NCI-H187 treated with DMSO at 0.1 percent for 48 hours (cell line): ENCODE measurements around the gene CXCR2.
"Not testable (repeated sequence)": the region's sequence is repeated elsewhere in the genome, so short reads cannot be mapped to it uniquely, and the experiment has no call there.

Experiments
- DNase-seq: peaks from one replicate; lab custom pipeline; 2025; lab: John Stamatoyannopoulos, UW

CXCR2 gene

DNA sequence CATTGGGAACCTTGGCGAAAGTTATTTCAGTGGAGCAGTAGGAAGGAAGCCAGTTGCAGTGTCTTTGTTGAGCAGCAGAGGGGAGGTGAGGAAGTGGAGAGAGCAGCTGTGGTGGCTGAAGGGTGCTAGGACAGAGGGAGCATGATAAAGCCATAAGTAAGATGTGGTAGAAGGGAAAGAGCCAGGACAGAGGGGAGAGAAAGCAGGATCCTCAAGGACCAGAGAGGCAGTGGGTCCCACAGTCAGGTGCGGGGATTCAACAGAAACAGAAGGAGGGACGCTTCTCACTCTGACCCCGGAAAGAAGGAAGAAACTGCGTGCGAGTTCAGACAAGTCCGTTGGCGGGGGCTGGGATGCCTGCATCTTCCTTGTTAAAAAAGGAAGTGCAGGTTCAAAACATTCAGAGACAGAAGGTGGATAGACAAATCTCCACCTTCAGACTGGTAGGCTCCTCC, at the start of gene CXCR2:
CXCR2 (plus strand) TSS at position 403 of the 455 bp plus-strand sequence. CDS start 8,774 bp downstream, outside the sequence.
- DNase-seq: no peak

DNA sequence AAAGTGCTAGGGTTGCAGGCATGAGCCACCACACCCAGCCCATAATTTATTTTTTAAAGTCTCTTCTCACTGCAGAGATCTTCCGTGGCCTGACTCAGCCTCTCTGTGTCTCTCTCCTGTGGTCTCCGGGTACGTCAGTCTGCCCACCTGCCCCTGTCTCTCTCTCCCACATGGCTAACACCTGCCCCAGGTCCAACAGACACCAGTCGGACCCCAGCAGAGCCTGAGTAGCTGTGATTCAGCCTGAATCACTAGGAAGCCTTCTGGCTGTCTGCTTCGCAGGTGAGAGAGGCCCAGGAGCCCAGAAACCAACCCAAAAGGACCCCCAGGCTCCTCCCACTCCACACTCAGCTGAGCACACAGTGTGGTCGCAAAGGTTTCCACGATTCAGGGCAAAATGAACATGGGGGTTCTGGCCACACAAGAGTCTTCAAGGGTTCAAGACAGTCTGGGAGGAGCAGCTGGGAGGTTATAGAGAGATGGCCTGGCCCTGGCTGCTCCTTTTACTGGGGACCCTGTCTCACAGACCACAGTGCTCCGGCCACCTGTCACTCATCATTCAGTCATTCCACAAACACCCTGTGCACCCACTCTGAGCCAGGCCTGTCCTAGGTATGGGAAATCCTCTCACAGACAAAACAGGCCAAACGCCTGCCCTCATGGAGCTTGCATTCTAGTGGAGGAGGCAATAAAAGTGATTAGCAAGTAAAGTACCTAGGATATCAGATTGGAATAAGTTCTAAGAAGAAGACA, 48.2 kb upstream of the CXCR2 start:
- DNase-seq: no peak

DNA sequence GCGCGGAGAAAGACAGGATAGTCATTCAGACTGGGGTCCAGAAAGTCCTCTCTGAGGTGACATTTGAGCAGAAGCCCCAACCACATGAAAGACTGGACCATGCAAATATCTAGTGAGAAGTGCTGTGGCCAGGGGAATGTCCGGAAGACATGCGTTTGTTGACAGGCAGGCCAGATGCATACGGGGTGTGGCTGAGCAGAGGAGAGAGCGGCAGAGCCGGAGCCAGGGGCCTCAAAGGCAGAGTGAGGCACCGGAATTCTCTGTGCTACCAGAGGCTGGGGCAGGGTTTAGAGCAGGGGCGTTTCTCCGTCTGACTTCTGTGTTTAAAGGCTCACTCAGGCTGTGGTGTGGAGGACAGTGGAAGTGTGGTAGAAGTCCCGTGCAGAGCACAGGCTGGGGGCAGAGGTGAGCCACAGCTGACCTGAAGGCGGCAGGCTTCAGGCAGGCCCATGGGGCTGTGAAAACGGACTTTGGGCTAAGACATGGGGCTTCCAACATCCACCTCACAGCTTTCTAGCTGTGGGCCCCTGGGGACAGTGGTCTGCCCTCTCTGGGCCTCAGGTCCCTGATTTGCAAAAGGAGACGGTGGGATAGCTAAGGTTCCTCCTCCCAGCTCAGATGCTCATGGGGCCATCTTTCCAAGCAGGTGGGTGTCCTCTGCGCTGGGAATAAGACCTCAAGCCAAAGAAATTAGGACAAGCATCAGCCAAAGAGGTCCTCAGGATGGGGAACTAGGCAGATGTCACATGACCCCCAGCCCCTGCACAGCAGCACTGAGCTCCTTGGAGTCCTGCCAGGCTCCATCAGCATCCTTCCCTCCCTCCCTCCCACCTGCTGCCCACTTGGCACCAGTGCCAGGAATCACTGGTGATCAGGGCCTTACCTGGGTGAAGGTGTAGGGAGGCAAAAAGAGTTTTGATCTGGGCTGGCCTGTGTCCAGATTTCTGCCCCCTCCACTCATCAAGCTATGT, 45.6 kb upstream of the CXCR2 start:
- DNase-seq: no peak

DNA sequence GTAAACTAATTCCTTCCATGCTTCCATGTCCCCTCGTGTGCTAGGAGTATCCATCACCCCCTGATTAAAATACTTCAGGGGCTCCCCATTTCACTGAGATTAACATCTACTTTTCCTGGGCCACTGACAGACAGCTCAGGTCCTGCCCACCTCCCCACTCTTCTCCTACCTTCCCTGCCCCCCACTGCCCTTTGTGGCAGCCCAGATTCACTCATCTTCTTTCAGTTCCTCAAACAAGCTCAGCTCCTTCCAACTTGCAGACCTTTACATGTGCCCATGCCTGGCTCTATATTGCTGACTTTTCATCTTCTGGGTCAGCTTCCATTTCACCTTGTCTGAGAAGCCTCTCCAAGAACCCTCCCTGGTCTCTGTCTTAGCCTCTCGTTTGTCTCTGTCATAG, 44.8 kb upstream of the CXCR2 start:
- no peak for DNase-seq

DNA sequence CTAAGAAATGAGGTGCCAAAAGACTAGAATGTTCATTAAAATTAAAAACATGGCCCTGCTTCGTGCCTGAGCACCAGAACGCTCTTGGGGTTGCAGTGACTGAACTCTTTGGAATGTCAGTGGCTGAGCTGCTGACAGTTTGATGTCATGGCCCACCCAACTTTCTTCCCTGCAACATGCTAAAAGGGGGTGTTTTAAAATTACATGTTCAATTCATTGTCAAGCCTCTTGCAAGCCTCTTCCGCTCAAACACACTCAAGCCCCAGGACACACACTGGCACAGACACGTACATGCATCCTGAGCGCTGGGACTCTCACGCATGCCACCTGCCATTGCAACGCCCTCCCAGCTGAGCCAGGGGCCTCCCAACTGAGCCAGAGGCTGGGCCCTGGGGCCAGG, 44.1 kb upstream of the CXCR2 start:
- no peak for DNase-seq

DNA sequence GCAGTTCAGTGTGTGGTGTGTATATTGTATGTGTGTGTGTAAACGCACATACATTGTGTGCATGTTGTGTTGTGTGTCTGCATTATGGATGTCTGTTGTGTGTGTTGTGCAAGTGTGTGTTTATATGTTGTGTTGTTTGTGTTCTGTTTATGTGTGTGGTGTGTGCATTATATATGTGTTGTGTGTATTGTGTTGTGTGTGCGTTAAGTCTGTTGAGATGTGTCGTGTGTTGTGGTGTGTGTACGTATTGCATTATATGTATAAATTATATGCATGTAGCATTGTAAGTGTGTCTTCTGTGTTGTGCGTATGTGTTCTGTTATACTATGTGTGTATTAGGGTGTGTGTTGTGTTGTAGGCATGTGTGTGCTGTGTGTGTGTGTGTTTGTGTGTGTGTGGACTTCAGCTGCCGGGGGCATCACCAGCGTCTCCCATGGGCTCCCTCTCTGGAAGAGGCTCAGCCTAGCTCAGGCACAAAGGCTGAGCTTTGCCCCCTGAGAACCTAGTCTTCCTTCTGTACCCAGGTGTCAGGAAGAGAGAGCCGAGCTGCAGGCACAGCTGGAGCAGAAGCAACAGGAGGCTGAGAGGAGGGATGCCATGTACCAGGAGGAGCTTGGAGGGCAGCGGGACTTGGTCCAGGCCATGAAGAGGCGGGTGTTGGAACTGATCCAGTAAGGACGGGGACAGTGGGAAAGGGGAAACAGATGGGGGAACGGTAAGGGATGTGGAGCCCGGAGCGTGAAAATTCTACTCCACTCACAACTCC, 43.1 kb upstream of the CXCR2 start:
- no peak for DNase-seq

DNA sequence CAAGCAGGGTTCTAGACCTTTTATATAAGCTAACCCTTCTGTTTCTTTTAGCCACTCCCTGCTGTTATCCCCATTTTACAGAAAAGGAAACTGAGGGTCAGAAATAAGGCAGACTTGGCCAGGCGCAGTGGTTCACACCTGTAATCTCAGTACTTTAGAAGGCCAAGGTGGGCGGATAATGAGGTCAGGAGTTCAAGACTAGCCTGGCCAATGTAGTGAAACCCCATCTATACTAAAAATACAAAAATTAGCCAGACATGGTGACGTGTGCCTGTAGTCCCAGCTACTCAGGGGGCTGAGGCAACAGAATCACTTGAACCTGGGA, 42.5 kb upstream of the CXCR2 start:
- no peak for DNase-seq

DNA sequence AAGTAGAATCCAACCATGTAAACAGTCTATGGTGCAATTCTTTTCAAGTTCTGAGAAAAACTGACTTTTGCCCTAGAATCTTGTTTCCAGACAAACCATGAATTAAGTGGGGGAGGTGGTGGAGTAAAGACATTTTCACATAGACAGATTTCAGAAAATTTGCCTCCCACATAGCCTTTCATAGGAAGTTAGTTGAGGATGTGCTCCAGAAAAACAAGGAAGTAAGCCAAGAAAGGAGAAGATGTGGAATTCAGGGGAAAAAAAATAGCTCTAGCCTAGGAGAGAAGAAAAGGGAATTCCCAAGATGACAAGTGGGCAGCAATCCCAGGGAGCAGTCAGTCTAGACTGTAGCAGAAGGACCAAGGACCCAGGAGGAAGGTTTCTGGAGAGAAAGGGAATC, 39.4 kb upstream of the CXCR2 start:
- no peak for DNase-seq

DNA sequence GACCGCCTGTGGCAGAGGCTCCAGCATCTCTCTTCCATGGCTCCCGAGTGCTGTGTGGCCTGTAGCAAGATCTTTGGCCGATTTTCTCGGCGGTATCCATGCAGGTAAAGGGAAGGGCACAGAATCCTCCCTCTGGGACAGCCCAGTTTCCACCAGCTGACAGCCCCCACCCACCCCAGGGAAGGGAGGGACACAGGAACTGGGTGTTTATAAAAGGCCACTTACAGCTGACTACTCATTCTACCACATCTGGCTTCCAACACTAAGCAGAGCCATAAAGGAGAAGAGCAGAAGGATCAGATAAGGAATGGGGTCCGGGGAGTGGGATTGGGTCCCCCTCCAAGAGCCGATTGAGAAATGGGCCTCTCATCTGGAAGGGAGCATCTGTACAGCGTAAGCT, 36.6 kb upstream of the CXCR2 start:
- no peak for DNase-seq

DNA sequence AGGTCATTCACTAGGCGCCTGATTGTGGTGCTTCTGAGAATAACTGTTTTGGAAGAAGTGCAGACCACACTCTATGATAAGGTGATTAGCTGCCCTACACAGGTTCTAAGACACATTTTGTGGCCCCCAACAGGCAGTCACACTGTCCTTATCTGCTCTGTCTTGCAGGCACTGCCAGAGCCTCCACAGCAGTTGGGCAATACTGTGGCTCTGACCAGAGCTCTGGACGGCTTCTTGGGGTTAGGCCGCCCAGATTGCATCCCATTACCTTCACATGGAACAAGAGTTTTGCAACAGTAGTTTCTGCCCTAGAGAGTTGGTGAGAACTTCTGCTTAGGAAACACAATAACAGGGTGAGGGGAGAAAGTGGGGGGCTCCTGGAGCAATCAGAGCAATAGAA, 34.1 kb upstream of the CXCR2 start:
- DNase-seq: no peak

DNA sequence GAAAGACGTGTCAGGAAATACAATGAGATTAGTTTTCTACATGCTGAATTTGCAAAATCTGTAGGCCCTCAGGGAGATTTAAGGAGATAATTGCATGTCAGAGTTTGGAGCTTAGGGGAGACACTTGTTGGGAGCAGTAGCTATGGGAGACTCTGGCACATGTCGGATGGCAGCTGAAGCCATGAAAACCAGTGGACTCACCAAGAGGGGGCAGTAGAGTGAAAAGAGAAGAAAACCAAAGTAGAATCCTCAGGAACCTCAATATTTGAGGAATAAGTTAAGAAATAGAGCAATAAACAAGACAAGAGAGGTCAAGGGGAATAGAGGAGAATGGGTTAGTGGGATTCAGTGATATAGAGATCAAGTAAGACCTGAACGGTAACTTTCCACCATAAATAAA, 31.9 kb upstream of the CXCR2 start:
- DNase-seq: no peak

DNA sequence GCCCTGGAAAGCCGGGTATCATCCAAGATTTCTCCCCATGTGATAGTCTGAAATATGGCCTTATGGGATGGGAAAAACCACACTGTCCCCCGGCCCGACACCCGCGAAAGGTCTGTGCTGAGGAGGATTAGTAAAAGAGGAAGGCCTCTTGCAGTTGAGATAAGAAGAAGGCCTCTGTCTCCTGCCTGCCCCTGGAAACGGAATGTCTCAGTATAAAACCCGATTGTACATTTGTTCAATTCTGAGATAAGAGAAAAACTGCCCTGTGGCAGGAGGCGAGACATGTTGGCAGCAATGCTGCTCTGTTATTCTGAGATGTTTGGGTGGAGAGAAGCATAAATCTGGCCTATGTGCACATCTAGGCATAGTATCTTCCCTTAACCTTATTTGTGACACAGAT, 30.0 kb upstream of the CXCR2 start:
- DNase-seq: no peak

DNA sequence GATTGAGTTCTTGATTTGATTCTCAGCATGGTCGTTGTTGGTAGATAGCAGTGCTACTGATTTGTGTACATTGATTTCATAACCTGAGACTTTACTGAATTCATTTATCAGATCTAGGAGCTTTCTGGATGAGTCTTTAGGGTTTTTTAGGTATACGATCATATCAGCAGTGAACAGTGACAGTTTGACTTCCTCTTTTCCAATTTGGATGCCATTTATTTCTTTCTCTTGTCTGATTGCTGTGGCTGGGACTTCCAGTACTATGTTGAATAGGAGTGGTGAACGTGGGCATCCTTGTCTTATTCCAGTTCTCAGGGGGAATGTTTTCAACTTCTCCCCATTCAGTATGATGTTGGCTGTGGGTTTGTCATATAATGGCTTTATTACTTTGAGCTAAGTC, 27.9 kb upstream of the CXCR2 start:
- DNase-seq: no peak

DNA sequence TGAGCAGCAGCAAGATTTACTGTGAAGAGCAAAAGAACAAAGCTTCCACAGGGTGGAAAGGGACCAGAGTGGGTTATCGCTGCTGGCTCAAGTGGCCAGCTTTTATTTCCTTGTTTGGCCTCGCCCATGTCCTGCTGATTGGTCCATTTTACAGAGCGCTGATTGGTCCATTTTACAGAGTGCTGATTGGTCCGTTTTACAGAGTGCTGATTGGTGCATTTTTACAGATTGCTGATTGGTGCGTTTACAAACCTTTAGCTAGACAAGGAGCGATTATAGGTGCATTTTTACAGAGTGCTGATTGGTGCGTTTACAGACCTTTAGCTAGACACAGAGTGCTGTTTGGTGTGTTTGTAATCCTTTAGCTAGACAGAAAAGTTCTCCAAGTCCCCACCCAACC, 17.0 kb upstream of the CXCR2 start:
- not testable (repeated sequence) for DNase-seq

DNA sequence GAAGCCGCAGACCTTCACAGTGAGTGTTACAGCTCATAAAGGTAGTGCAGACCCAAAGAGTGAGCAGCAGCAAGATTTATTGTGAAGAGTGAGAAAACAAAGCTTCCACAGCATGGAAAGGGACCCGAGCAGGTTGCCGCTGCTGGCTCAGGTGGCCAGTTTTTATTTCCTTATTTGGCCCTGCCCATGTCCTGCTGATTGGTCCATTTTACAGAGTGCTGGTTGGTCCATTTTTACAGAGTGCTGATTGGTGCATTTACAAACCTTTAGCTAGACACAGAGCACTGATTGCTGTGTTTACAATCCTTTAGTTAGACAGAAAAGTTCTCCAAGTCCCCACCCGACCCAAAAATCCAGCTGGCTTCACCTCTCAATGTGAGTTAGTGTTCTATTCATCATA, 4.0 kb upstream of the CXCR2 start:
- not testable (repeated sequence) for DNase-seq

DNA sequence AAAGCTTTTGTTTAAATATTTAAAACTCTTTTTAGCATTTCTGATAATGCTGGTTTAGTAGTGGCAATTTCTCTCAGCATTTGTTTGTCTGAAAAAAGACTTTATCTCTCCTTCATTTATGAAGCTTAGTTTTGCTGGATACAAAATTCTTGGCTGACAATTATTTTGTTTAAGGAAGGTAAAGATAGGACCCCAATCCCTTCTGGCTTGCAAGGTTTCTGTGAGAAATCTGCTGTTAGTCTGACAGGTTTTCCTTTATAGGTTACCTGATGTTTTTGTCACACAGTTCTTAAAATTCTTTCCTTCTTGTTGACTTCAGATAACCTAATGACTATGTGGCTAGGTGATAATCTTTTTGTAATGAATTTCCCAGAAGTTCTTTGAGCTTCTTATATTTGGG, 3.5 kb upstream of the CXCR2 start:
- DNase-seq: not testable (repeated sequence)

DNA sequence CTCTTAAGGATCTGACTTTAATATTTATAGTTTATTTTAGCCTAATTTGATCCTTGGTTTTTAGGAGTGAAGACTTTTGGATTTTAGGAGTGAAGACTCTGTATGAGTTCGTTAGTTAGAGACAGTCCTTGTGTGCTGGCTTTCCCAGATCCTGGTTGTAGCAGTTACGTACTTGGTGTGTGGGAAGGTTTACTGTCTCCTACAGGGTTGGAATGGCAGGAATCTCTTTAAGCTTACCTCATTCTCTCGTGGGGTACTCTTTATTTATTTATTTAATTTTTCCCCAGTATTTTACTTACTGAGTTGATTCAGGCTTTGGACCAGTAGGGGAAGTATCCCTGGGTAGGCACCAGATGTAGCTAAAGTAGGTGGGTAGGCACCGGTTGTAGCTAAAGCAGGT, 1.8 kb upstream of the CXCR2 start:
- no peak for DNase-seq

DNA sequence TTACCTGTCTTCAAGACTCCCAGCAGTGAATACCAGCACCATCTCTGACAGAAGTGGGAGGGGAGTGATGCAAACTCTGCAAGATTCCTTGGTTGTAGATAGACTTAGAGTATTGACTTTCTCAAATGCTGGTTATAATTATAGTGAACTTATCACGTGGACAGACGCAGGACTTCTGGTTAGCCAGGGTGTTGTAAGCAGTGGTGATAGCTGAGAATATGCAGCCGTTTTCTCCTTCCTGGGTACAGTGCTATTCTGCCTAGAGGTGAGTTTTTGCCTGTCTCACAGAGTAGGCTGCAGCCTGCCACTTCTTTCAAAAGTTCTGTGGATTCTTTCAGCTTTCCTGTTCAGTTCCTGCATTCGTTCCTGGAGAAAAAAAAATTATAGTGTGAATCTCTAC, 733 bp upstream of the CXCR2 start:
- no peak for DNase-seq

DNA sequence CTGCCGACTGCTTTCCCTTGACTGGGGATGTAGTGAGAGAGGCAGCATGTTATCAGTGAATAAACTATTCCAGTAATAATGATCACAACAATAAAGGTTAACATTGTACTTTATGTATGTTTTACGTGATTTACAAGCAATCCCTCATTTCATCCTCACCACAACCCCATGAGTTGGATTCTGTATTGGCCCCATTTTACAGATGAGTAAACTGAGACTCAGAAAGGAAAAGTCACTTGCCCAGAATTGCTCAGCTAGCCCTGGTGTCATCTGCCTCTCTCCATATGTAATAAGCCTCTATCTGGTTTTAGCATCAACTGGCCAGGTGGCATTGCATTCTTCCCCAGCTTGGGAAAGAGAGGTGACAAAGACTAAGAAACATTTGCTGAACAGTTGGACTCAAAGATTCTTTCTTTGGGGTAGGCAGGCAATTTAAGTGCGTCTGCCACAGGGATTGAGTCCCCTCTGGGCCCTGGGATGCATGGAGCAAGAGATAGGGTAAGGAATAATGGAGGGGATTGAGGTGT, 2.2 kb downstream of the CXCR2 start:
- DNase-seq: no peak

DNA sequence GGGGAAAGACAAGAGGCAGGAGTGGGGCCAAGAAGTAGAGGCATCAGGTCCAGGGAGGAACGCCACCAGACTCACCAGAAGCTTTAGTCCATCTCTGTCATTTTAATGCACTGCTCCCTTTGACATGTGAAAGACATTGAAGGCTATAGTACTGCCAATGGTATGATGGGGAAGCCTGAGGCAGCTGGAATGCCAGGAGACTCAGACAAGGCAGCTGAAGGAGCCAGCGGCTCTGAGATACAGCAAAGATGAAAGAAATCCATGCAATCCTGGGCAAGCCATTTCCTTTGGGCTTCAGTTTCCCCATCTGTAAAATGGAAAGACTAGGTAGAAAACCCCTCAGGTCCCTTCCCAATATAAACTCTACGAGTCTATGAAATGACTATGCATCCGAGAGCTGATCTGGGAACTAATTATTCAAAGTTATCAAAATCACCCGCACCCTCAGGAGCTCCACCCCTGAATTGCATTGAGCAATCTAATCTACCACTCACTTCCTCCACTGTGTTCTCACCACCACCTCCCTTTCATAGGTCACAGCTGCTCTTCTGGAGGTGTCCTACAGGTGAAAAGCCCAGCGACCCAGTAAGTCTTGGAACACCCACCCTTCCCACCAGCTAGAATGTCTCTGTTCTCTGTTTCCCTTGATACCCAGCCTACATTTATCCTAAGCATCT, 3.1 kb downstream of the CXCR2 start:
- DNase-seq: no peak

DNA sequence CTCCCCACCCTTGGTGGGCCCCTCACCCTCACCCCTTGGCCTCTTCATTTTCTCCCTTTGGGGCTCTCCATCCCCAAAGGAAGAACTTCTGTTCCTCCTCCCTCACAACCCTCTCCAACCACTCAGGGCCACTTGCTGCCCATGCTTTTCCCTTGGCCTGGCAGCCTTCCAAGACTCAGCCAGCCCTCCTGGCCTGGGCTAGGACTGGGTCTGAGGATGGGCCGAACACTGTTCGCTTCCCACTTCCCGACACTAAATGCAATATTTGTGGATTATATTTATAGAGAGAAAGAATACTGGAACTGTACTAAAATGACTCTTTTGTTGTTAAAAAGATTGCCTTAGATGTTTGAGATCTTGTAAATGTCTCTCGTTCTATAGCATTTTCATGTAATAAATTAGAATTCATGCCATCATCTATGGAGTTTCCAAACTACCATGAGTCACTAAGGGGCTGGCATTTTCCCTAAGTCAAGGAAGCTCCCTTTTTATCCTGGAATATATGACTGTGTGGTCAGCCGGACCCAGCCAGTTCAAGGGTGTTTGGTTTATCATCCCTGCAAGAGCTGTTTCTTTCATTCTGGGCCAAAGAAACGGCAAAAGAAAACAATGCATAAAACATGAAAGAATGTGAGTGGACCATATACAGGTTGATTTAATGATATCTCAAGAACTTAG, 3.8 kb downstream of the CXCR2 start:
- DNase-seq: no peak
